ENCODE measurements around the gene ULBP3. TPM values are rescaled to one million over a fixed set of nuclear protein-coding genes. Genes with fewer than 3 reads are reported as not detected.

ULBP3 gene
- total and polyA plus RNA-seq, 9 of the 15 experiments (the other 6 are each of a cell fraction or from before 2014, with no cell fraction given), result 0.25 to 0.33 TPM; not detected in 7

- TF ChIP-seq PKNOX1 (IDR thresholded peaks at IDR 0.05) (peak; percentile 43; the same call in 1 of the 2 replicates), RAD21 (CRISPR knock-in tag; conservative IDR thresholded peaks at IDR 0.05 in 1 of 2, IDR thresholded peaks at IDR 0.05 in 1 of 2) (peak in 1 of 2 experiments; percentile 8; a peak in 1 of 4 replicates), LCOR (CRISPR knock-in tag; IDR thresholded peaks at IDR 0.05) (no peak), ZNF584 (CRISPR knock-in tag; IDR thresholded peaks at IDR 0.05; ENCODE audit: low read depth) (no peak), HBP1 (CRISPR knock-in tag; IDR thresholded peaks at IDR 0.05) (no peak), KDM1A (IDR thresholded peaks at IDR 0.05) (no peak), ZFP1 (CRISPR knock-in tag; IDR thresholded peaks at IDR 0.05) (no peak), MYNN (IDR thresholded peaks at IDR 0.05) (peak; percentile 58; the same call in 1 of the 2 replicates), MYNN (CRISPR knock-in tag; IDR thresholded peaks at IDR 0.05) (no peak), STAT5A (IDR thresholded peaks at IDR 0.05; ENCODE audit: borderline replicate concordance, low read length) (no peak), FOS (IDR thresholded peaks at IDR 0.05; ENCODE audit: extremely low read depth, insufficient read length) (peak; percentile 45), ZNF740 (CRISPR knock-in tag; IDR thresholded peaks at IDR 0.05) (no peak), ZNF740 (tag; IDR thresholded peaks at IDR 0.05) (no peak), MAZ (CRISPR knock-in tag; conservative IDR thresholded peaks at IDR 0.05 in 1 of 2, IDR thresholded peaks at IDR 0.05 in 1 of 2) (peak in 1 of 2 experiments; percentile 58; a peak in 2 of 4 replicates), MEIS2 (IDR thresholded peaks at IDR 0.05; ENCODE audit: partially characterized antibody) (peak; percentile 19), RCOR1 (IDR thresholded peaks at IDR 0.05; ENCODE audit: borderline replicate concordance in 1 of 2, low read depth in 2 of 2, low read length in 2 of 2) (no peak; a peak in 1 of 4 replicates), FOSL1 (tag; conservative IDR thresholded peaks at IDR 0.05) (peak; percentile 90), ETS1 (conservative IDR thresholded peaks at IDR 0.05; ENCODE audit: control insufficient read depth, low read depth, low read length) (no peak), JUND (IDR thresholded peaks at IDR 0.05; ENCODE audit: borderline replicate concordance, low read depth, low read length) (peak; percentile 94), JUND (tag; IDR thresholded peaks at IDR 0.05; ENCODE audit: borderline replicate concordance, low read depth, low read length) (peak; percentile 91; the same call in 2 of the 3 replicates), JUN (IDR thresholded peaks at IDR 0.05; ENCODE audit: borderline replicate concordance, low read depth, low read length) (peak; percentile 85), JUN (CRISPR knock-in tag; IDR thresholded peaks at IDR 0.05; ENCODE audit: borderline replicate concordance) (no peak)
Measured at GRCh38 chr6:150072201-150072600, 3.3 kb upstream of the ULBP3 start (continued).
